Measurements from ENCODE around the gene PSMD7.

PSMD7 gene

GRCh38 chr16:74291577-74292208, 4.9 kb upstream of the PSMD7 start:
- Histone ChIP-seq H3K27me3 (no peaks in the 10 kb centered on the region), H3K4me2 (no peak overlapping the region)
- TF ChIP-seq Cebpa-rat (IDR thresholded peaks at IDR 0.05) = no peak

DNA sequence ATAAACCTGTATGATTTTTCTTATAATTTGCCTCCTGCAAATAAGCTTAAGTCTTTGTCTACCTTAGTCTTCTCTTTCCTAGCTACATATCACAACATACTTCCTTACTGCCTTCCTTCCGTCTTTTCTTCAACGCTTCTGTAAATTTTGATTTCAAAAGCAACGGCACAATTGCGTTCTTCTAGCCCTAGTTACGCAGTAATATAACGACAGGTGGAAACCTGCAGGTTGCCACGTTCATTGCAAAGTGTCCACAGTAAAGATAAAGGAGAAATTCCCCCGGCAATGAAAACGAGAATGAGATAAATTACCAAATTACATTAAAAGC, 546 bp upstream of the PSMD7 start:
- Histone ChIP-seq H4K20me1 (peaks cover 32% of the 10 kb centered on the region), H3K9ac (peak overlapping the region; percentile 95), H3K4me3 (peak overlapping the region; percentile 92), H3K27me3 (no peaks in the 10 kb centered on the region), H3K36me3 (peaks cover 28% of the 10 kb centered on the region), H3K4me2 (peak overlapping the region; percentile 97), H3K4me1 (peaks cover 31% of the 10 kb centered on the region), H3K9me3 (peaks cover 12% of the 10 kb centered on the region), H3K27ac (peak overlapping the region; percentile 96)
- no peak for TF ChIP-seq Cebpa-rat (IDR thresholded peaks at IDR 0.05)

More at GRCh38 chr16:74291577-74292208, 4.9 kb upstream of the PSMD7 start:
- Histone ChIP-seq H3K9ac (no peak overlapping the region), H3K27ac (no peak overlapping the region), H3K4me1 (peaks cover 10% of the 10 kb centered on the region), H4K20me1 (no peaks in the 10 kb centered on the region), H3K4me3 (no peak overlapping the region), H3K9me3 (peaks cover 12% of the 10 kb centered on the region), H3K36me3 (no peaks in the 10 kb centered on the region)

- no peaks in the 10 kb centered on the region for H3K27me3 ChIP-seq
- H3K36me3 ChIP-seq = peaks cover 40% of the 10 kb centered on the region
- H3K27ac ChIP-seq = peak overlapping the region; percentile 96
- no peak for TF ChIP-seq Cebpa-rat (IDR thresholded peaks at IDR 0.05)
- peak overlapping the region; percentile 95 for H3K9ac ChIP-seq
- H3K4me3 ChIP-seq = peak overlapping the region; percentile 92
- peaks cover 41% of the 10 kb centered on the region for H4K20me1 ChIP-seq
- H3K4me2 ChIP-seq = peak overlapping the region; percentile 97
- peaks cover under 1% of the 10 kb centered on the region for H3K9me3 ChIP-seq
- peaks cover 31% of the 10 kb centered on the region for H3K4me1 ChIP-seq
These were observed 591 bp downstream of the PSMD7 start for GRCh38 chr16:74297145-74297665.

DNA sequence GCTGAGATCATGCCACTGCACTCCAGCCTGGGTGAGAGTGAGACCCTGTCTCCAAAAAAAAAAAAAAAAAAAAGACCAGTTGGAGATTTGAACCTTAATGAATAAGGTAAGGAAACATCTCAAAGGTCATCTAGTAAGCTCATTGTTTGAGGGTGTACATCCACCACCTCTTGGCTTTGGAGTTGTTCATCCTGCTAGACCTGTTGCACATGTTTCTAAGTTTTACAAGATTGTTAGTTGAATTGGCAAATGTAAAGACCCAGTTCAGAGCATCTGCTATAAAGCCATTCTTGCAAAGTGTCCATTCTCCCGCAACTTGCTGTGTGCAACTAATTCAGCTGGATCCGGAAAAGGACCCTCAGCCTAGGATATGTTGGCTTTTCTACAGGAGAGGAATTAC, 1.5 kb downstream of the PSMD7 start:
- Histone ChIP-seq H3K27ac (no peak overlapping the region), H3K36me3 (peaks cover 49% of the 10 kb centered on the region), H3K9ac (peak overlapping the region; percentile 95; the same call in 1 of the 2 replicates), H3K27me3 (no peaks in the 10 kb centered on the region), H3K4me1 (peaks cover 31% of the 10 kb centered on the region), H3K4me2 (peak overlapping the region; percentile 97), H4K20me1 (peaks cover 50% of the 10 kb centered on the region), H3K9me3 (no peaks in the 10 kb centered on the region), H3K4me3 (peak overlapping the region; percentile 92)
- no peak for TF ChIP-seq Cebpa-rat (IDR thresholded peaks at IDR 0.05)

- H3K9me3 ChIP-seq = no peaks in the 10 kb centered on the region
- TF ChIP-seq Cebpa-rat (IDR thresholded peaks at IDR 0.05) = no peak
- H3K27me3 ChIP-seq = no peaks in the 10 kb centered on the region
- H3K4me1 ChIP-seq = peaks cover 21% of the 10 kb centered on the region
- no peak overlapping the region for H3K9ac ChIP-seq
- peaks cover 74% of the 10 kb centered on the region for H4K20me1 ChIP-seq
- peaks cover 91% of the 10 kb centered on the region for H3K36me3 ChIP-seq
- no peak overlapping the region for H3K27ac ChIP-seq
- no peak overlapping the region for H3K4me3 ChIP-seq
- no peak overlapping the region for H3K4me2 ChIP-seq
These were observed 5.7 kb downstream of the PSMD7 start for GRCh38 chr16:74302341-74302740.

DNA sequence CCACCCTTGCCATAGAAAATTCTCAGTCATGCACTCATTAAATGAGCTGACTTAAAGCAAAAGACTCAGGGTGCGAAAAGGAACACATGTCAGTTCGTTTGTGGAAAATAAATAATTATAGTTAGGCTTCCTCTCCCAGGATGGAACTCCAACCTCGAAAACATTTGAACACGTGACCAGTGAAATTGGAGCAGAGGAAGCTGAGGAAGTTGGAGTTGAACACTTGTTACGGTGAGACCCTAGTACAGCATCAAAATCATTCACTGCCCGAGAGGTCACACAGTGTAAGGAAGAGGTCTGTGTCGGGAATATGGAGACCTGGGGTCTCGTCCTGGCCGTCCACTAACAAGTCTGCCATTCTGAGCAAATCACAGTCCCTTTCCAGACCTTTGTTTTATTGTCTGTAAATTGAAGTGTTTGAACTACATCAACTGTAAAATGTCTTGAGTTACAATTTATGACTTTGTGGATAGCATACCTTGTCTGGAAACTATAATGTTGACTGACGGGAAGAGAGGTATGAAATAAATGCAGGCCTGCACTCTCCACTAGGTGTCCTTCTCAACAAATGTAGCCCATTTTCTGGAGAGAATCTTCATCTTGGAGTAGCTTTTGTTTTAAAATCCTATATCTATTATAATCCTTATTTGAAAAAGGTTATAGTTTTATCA, 7.7 kb downstream of the PSMD7 start:
- Histone ChIP-seq H3K36me3 (peaks cover 93% of the 10 kb centered on the region), H3K27me3 (no peaks in the 10 kb centered on the region), H3K9me3 (no peaks in the 10 kb centered on the region), H3K9ac (no peak overlapping the region), H4K20me1 (peaks cover 55% of the 10 kb centered on the region), H3K4me1 (peaks cover 2% of the 10 kb centered on the region; the same call in 1 of the 2 replicates), H3K4me2 (no peak overlapping the region), H3K27ac (no peak overlapping the region), H3K4me3 (no peak overlapping the region)
- TF ChIP-seq Cebpa-rat (IDR thresholded peaks at IDR 0.05) = no peak

GRCh38 chr16:74304835-74305176, 8.2 kb downstream of the PSMD7 start:
- no peak overlapping the region for H3K4me3 ChIP-seq
- no peaks in the 10 kb centered on the region for H3K9me3 ChIP-seq
- no peaks in the 10 kb centered on the region for H3K4me1 ChIP-seq
- peaks cover 50% of the 10 kb centered on the region for H4K20me1 ChIP-seq
- peaks cover 88% of the 10 kb centered on the region for H3K36me3 ChIP-seq
- H3K4me2 ChIP-seq = no peak overlapping the region
- no peak overlapping the region for H3K27ac ChIP-seq
- H3K27me3 ChIP-seq = no peaks in the 10 kb centered on the region
- no peak overlapping the region for H3K9ac ChIP-seq
- TF ChIP-seq Cebpa-rat (IDR thresholded peaks at IDR 0.05) = no peak

DNA sequence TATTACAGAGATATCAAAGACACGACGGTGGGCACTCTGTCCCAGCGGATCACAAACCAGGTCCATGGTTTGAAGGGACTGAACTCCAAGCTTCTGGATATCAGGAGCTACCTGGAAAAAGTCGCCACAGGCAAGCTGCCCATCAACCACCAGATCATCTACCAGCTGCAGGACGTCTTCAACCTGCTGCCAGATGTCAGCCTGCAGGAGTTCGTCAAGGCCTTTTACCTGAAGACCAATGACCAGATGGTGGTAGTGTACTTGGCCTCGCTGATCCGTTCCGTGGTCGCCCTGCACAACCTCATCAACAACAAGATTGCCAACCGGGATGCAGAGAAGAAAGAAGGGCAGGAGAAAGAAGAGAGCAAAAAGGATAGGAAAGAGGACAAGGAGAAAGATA, 8.7 kb downstream of the PSMD7 start:
- Histone ChIP-seq H3K27me3 (no peaks in the 10 kb centered on the region), H3K4me2 (no peak overlapping the region), H3K36me3 (peaks cover 83% of the 10 kb centered on the region), H3K4me3 (no peak overlapping the region), H3K9ac (no peak overlapping the region), H4K20me1 (peaks cover 46% of the 10 kb centered on the region), H3K9me3 (no peaks in the 10 kb centered on the region), H3K27ac (no peak overlapping the region), H3K4me1 (no peaks in the 10 kb centered on the region)
- TF ChIP-seq Cebpa-rat (IDR thresholded peaks at IDR 0.05) = no peak

DNA sequence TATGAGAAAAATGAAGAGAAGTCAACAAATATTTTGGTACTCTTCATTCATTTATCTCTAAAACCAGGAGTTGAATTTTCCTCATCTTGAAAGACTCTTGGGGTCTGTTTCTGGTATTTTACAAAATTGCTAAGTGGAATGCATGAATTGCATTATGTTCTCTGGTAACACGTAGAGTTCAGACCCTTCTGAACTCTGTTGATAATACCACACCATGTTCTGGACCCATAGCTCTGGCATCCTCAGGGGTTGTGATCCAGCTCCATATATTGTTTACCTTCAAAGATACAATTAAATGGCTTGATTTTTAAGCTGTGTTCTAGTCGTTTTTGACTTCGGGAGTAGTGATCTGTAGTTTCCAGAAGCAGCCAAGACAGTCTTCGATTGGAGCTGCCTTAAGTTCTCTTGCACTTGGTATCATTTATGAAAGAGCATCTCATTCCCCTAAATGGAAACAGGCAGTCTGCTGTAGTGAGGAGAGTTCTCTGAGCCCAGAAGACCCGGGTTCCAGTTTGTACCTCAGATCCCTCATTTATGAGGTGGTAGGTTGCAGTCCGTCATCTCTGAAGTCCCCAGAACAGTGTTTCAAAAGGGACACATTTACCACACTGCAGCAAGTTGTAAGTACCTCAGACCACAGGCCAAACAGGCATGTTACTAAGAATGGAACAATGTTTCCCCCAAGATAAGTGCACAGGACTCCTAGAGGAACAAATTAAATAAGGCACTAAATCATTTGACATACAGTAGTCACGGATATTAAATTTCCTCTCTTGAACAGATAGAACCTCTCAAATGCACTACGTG, 9.6 kb downstream of the PSMD7 start:
- Histone ChIP-seq H3K36me3 (peaks cover 74% of the 10 kb centered on the region), H3K4me3 (no peak overlapping the region), H3K4me2 (no peak overlapping the region), H3K9ac (no peak overlapping the region), H4K20me1 (peaks cover 44% of the 10 kb centered on the region), H3K9me3 (no peaks in the 10 kb centered on the region), H3K27me3 (no peaks in the 10 kb centered on the region), H3K27ac (no peak overlapping the region), H3K4me1 (no peaks in the 10 kb centered on the region)
- no peak for TF ChIP-seq Cebpa-rat (IDR thresholded peaks at IDR 0.05)

GRCh38 chr16:74307383-74307782, 10.8 kb downstream of the PSMD7 start:
- no peak overlapping the region for H3K4me3 ChIP-seq
- H3K4me2 ChIP-seq = no peak overlapping the region
- H3K9me3 ChIP-seq = no peaks in the 10 kb centered on the region
- H3K27me3 ChIP-seq = no peaks in the 10 kb centered on the region
- peaks cover 62% of the 10 kb centered on the region for H3K36me3 ChIP-seq
- no peak for TF ChIP-seq Cebpa-rat (IDR thresholded peaks at IDR 0.05)
- peaks cover 33% of the 10 kb centered on the region for H4K20me1 ChIP-seq
- no peak overlapping the region for H3K9ac ChIP-seq
- no peaks in the 10 kb centered on the region for H3K4me1 ChIP-seq
- no peak overlapping the region for H3K27ac ChIP-seq
